Fibroblast of peridontal ligament (primary cell): ENCODE measurements around the gene TARS2.

Experiments
- DNase-seq: peaks from one replicate; pipeline ENCODE4 v3.0.0-alpha.2; 2010; ENCODE audit errors: extremely low read depth

Gene TARS2

GRCh38 chr1:150486966-150487762 is at the start of gene TARS2:
Gene TARS2 (plus strand): TSS chr1:150487419. CDS start chr1:150487451, 32 bp downstream.
- peak; percentile 99 for DNase-seq

GRCh38 chr1:150441121-150441520 is 46.1 kb upstream of the TARS2 start:
- DNase-seq, result no peak

DNA sequence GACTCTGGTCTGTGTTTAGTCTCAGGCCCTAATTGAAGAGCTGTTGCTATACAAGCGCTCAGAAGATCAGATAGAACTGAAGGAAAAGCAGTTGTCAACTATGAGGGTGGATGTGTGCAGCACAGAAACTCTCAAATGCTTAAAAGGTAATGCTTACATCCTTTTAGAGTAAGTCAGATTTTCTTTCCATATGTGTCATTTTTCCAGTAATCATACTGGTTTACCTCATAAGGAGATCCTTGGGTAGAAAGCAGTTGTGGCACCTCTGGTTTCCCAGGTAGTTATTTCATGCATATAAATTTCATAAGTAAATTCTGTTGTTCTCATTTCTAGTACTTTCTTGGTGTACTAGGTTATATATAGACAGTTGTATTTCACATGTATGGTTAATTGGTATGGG is 43.0 kb upstream of the TARS2 start:
- DNase-seq, result no peak

GRCh38 chr1:150456146-150456647 is 31.0 kb upstream of the TARS2 start:
- no peak for DNase-seq

DNA sequence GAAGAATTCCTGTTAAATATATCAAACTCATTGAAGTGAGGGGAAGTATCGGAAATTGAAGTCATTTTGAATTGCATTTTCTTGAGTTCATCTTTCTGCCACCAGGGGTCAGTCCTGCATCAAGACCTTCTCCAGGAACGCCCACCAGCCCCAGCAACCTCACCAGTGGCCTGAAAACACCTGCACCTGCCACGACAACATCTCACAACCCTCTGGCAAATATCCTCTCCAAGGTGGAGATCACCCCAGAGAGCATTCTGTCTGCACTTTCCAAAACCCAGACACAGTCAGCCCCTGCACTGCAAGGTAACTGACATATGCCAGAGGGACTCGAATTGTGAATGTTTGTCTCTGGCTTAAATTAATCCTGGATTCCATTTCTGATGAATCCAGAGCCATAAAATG is 22.8 kb upstream of the TARS2 start:
- peak; percentile 71 for DNase-seq

DNA sequence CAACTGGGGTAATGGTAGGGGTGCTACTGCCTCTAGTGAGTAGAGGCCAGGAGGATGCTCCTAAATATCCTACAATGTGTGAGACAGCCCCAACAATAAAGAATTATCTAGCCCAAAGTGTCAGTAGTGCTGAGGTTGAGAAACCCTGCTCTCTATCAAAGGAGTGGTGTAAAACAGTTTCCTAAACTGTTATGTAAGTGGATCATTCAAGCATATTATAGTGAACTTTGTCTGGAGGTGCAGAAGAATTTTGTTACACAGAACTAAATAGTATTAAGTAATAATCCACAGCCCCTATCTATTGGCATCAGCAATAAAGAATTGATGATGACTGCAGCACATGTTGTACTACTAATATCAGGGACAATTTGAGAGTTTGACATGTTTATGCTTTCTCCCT is 20.3 kb upstream of the TARS2 start:
- DNase-seq, result no peak

GRCh38 chr1:150469291-150469690 is 17.9 kb upstream of the TARS2 start:
- DNase-seq, result no peak

- DNase-seq, result no peak
These were observed 14.5 kb upstream of the TARS2 start for GRCh38 chr1:150472601-150473200.

GRCh38 chr1:150473659-150474058 is 13.6 kb upstream of the TARS2 start:
- DNase-seq, result no peak

DNA sequence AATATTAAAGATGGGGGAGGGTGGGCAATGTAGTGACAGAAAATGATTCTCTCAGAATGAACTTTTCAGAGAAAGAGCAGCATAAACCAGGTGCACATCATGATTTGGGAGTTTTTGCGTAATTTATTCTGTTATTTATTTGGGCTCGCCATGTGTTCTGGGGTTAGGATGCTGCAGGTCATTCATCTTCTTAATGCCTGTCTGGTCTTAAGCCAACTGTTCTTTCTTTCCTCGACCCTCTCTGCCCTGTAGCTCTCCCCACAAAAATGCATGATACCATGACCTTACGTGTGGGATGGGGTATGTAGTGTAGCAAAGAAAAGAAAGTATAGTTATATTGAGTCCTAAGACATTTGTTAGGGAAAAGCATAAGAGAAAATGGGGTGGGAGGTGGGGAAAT is 12.3 kb upstream of the TARS2 start:
- DNase-seq, result no peak

DNA sequence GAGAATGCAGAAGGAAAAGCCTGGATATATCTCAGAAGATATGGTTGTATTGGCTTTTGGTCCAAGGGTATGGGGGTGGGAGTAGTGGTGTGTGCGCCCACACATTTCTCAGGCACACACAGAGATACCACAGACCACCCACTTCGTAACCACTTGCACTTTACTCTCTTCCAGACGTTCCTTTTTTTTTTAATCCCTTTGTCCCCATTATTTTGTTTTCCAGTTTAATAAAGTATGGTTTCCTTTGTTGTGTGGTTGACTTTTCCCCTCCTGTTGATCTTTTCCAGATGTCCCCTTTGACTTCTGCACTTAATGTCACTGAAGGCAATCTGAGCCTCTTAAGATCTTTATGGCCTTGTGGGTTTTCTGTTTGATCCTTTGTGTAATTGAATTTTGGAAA is 10.5 kb upstream of the TARS2 start:
- DNase-seq, result no peak

DNA sequence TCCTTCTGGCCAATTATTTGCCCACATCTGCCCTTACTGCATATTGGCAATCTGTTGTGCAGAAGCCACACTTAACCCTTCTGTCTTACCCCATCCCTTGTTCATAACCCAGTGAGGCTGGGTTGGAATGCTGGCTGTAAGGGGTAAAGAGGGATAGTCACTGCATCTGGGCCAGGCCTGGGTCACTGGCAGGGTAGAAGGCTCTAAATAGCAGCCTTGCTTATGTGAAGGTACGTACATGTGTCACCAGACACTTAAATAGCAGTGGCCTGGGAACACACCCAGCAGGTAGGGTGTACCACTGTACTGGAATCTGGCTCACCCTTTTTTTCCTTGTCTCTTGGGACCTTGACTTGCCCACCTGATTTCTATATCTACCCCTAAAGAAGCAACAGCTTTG is 9.9 kb upstream of the TARS2 start:
- no peak for DNase-seq

GRCh38 chr1:150477733-150478132 is 9.5 kb upstream of the TARS2 start:
- DNase-seq, result peak; percentile 26

- DNase-seq, result no peak
These were observed 7.8 kb upstream of the TARS2 start for GRCh38 chr1:150479370-150479769.

- no peak for DNase-seq
These were observed 7.3 kb upstream of the TARS2 start for GRCh38 chr1:150479927-150480352.

DNA sequence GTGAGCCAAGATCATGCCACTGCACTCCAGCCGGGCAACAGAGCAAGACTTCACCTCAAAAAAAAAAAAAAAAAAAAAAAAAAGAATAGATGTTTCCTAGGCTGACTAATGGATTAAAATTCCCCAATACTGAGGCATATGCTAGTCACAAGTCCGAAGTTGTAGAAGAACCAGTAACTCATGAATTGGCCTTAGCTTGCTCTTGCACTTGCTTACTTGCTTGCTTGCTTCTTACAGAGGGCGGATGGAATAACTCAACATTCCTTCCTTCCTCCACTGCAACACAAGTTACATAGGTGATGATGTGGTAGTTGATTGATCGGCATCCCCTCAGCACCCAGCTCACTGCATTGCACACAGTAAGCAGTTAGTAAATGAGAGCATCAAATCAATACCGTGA is 2.8 kb upstream of the TARS2 start:
- peak; percentile 27 for DNase-seq

- peak; percentile 33 for DNase-seq
These were observed 2.4 kb upstream of the TARS2 start for GRCh38 chr1:150484861-150485260.

DNA sequence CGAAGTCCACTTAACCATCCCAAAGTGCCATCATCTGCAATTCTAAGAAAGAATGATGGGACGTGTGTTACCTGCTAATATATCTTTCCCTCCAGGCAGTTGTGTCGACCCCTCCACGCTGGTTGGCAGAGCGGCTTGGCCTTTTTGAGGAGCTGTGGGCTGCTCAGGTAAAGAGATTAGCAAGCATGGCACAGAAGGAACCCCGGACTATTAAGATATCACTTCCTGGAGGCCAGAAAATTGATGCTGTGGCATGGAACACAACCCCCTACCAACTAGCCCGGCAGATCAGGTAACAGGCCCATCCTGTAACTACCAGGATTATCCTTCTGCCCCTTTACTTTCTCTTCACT is 520 bp downstream of the TARS2 start:
- DNase-seq, result no peak

DNA sequence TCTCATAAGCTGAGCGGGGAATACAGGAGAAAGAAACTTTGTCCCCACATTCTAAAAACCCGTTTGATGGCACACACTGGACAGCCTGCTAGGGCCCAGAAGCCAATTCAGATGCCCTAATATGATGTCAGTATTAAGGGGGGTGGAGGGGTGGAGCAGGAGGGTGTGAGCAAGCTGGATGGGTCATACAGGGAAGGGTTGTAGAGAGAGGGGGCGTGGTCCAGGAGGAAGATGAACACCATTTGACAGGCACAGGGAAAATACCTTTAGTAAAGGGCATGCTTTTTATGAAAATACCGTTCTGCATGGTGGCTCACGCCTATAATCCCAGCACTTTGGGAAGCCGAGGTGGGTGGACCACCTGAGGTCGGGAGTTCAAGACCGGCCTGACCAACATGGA is 6.0 kb downstream of the TARS2 start:
- no peak for DNase-seq

DNA sequence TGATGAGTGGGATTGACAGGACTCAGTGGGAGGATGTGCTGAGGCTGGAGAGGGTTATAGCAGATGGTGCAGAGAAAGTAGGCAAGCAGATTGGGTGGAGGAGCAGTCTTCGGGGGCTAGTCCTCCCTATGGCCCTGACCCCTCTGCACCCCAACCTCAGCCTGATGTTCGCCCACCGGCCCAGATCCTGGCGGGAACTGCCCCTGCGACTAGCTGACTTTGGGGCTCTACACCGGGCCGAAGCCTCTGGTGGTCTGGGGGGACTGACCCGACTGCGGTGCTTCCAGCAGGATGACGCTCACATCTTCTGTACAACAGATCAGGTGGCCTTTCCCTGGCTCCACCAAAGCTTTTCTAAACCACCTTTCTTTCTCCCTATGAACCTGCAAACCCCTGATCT is 11.1 kb downstream of the TARS2 start:
- no peak for DNase-seq

DNA sequence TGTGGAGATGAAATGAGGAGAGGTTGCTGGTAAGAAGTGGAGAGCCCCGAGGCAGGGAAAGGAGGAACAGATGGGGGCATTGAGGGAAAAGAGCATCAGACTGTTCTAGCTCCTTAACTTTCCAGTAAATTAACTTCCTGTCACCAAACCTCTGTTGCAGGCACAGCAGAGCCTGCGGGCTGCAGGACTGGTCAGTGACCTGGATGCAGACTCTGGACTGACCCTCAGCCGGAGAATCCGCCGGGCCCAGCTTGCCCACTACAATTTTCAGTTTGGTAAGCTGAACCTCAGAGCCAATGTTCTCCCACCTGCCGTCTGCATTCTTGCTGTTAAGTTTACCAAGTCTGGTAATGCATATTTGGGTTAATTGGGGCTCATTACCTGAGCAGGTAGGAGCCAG is 18.2 kb downstream of the TARS2 start:
- no peak for DNase-seq

GRCh38 chr1:150507912-150508864 is 21.0 kb downstream of the TARS2 start, which contains the start of gene ECM1:
Gene ECM1 (plus strand): TSS chr1:150508109. CDS start chr1:150508210, 101 bp downstream.
- DNase-seq, result peak; percentile 75
